ENCODE measurements around the gene TOGARAM2. TPM values are rescaled to one million over a fixed set of nuclear protein-coding genes. Genes with fewer than 3 reads are reported as not detected.
A peak's percentile ranks its signal among the peaks of the same experiment; 100 is the strongest.

TOGARAM2 gene
- total RNA-seq = 10 to 100 TPM in 3 of 4 donors, 1 to 10 TPM in 1; 6.0 to 35.0 (median 19.5) TPM

DNA sequence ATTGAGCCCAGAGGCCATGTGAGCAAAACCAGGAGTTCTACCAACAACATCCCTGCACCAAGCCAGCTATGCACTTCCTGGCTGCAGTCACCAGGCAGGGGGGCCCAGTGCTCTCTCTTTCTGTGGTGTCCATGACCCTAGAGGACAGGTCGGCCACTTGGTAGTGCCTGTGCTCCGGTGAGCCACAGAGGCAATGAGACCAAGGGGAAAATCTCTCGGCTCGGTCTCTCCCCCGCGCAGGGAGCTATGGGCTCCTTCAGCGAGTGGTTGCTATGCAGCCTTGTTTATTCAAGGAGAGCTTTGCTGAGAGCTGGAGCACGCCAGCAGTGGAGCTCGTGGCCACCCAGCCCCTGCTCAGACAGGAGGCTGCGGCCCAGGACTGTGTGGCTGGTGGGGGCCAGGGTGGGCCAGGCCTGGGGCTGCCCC, at the start of gene TOGARAM2:
Gene TOGARAM2, plus strand, starts transcription at position 283 of the 426 bp plus-strand sequence. CDS start 13,537 bp downstream, outside the sequence.
- no peaks in the 10 kb centered on the region for H3K9me3 ChIP-seq
- H3K4me1 ChIP-seq = peaks cover 0 to 30% (median 8%) of the 10 kb centered on the region in 4 donors
- no peak within 1 kb of the TSS for H3K4me3 ChIP-seq
- TF ChIP-seq EP300 (IDR thresholded peaks at IDR 0.05) (no peak), POLR2A (IDR thresholded peaks at IDR 0.05) (no peak)
- TF ChIP-seq, protein P1, sequence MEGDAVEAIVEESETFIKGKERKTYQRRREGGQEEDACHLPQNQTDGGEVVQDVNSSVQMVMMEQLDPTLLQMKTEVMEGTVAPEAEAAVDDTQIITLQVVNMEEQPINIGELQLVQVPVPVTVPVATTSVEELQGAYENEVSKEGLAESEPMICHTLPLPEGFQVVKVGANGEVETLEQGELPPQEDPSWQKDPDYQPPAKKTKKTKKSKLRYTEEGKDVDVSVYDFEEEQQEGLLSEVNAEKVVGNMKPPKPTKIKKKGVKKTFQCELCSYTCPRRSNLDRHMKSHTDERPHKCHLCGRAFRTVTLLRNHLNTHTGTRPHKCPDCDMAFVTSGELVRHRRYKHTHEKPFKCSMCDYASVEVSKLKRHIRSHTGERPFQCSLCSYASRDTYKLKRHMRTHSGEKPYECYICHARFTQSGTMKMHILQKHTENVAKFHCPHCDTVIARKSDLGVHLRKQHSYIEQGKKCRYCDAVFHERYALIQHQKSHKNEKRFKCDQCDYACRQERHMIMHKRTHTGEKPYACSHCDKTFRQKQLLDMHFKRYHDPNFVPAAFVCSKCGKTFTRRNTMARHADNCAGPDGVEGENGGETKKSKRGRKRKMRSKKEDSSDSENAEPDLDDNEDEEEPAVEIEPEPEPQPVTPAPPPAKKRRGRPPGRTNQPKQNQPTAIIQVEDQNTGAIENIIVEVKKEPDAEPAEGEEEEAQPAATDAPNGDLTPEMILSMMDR (IDR thresholded peaks at IDR 0.05) = no peak
- WGBS, 2 donors = 25 to 30% methylated on average over 8 to 10 of the region's 10 CpGs
- peak within 1 kb of the TSS in 3 of 4 donors; percentile 21 to 83 (median 68) for H3K27ac ChIP-seq
- no peak for DNase-seq (ENCODE audit: low spot score in 2 of 2)
- H3K36me3 ChIP-seq = no peaks in the 10 kb centered on the region
- no peaks in the 10 kb centered on the region for H3K27me3 ChIP-seq

DNA sequence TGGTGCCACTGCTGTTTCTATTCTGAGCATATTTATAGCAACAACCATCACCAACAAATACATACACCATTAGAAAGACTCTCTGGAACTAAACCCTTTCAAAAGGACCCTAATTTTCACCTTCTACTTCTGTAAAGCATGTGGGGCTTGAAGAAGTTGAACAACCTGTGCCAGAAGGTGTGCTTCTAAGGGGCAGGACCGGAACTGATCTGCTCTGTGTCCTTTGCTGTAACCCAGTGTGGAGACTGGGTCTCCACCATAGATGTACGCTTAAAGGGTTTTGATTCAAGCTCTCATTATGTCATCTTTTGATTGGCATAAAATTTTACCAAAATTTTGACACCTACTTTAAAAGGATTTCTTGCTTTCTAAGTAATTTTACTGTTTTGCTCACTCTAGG, 46.3 kb upstream of the TOGARAM2 start:
- H3K4me1 ChIP-seq = no peaks in the 10 kb centered on the region
- H3K4me3 ChIP-seq = no peak overlapping the region
- H3K27ac ChIP-seq = no peak overlapping the region
- no peaks in the 10 kb centered on the region for H3K9me3 ChIP-seq
- 95 to 96% methylated on average over 2 of the region's 2 CpGs for WGBS, 2 donors
- H3K36me3 ChIP-seq = peaks cover 0 to 73% (median 2%) of the 10 kb centered on the region in 3 donors
- DNase-seq (ENCODE audit: low spot score in 2 of 2) = no peak
- no peak for TF ChIP-seq EP300 (IDR thresholded peaks at IDR 0.05)
- TF ChIP-seq, protein P1 (IDR thresholded peaks at IDR 0.05) = no peak
- TF ChIP-seq POLR2A (IDR thresholded peaks at IDR 0.05) = no peak
- H3K27me3 ChIP-seq = no peaks in the 10 kb centered on the region

DNA sequence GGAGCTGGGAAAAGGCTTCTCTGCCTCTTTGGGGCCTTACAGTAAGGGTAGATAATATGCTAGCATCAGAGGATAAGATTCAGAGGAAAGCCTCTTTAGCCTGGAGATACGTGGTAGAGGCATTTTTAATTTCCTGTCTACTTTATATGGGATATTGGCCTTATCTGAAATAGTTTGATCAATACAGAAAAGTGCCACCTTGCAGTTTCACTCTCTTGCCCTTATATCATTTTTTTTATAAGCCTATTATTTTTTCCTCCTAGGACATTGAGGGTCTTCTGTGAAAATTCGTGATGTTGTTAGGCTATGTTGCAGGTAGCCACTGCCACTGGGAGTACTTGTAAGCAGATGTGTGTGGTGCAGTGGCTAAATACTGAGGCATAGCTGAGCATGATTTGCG, 40.1 kb upstream of the TOGARAM2 start:
- TF ChIP-seq, protein P1 (IDR thresholded peaks at IDR 0.05) = no peak
- no peak for TF ChIP-seq POLR2A (IDR thresholded peaks at IDR 0.05)
- no peak for TF ChIP-seq EP300 (IDR thresholded peaks at IDR 0.05)
- Histone ChIP-seq H3K4me1 (no peaks in the 10 kb centered on the region), H3K36me3 (peaks cover 0 to 71% (median 21%) of the 10 kb centered on the region in 3 donors), H3K9me3 (no peaks in the 10 kb centered on the region), H3K4me3 (no peak overlapping the region), H3K27me3 (no peaks in the 10 kb centered on the region), H3K27ac (no peak overlapping the region)
- 86 to 91% methylated on average over 3 of the region's 3 CpGs for WGBS, 2 donors
- DNase-seq (ENCODE audit: low spot score in 2 of 2) = no peak

DNA sequence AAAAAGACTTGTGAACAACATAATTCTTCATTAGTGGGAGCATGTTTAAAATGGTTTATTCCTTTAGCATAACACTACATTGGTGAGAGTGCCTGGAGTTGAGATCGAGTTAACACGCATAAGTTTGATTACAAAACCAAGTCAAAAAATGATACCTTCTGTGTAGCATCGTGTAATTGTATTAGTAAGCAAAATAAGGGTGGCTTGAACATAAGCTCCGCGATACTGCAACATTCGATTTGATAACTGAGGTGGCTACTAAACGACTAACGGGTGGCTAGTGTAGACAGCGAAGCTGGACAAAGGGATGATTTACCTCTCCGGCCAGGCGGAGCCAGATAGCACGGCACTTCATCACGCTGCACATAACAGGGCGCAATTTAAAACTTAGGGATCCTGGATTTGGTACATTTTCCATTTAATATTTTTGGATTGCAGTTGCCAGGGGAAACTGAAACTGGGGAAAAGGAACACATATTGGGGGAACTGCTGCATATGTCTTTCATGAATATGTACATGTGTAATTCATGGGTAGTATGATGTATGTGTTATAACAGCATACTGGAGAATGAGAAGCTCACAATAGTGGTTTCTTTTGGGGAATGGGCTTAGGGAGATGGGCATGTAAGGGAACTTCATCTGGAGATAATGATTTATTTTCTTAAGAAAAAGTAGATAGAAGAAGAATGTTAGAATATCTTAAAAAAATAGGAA, 36.4 kb upstream of the TOGARAM2 start:
- Histone ChIP-seq H3K4me3 (no peak overlapping the region), H3K36me3 (peaks cover 0 to 95% (median 21%) of the 10 kb centered on the region in 3 donors), H3K27ac (no peak overlapping the region), H3K4me1 (no peaks in the 10 kb centered on the region), H3K9me3 (peaks cover 0 to 5% (median 0%) of the 10 kb centered on the region in 4 donors), H3K27me3 (no peaks in the 10 kb centered on the region)
- 88 to 93% methylated on average over 14 of the region's 14 CpGs for WGBS, 2 donors
- TF ChIP-seq POLR2A (IDR thresholded peaks at IDR 0.05) (no peak), EP300 (IDR thresholded peaks at IDR 0.05) (no peak)
- TF ChIP-seq, protein P1 (IDR thresholded peaks at IDR 0.05) = no peak
- no peak for DNase-seq (ENCODE audit: low spot score in 2 of 2)

DNA sequence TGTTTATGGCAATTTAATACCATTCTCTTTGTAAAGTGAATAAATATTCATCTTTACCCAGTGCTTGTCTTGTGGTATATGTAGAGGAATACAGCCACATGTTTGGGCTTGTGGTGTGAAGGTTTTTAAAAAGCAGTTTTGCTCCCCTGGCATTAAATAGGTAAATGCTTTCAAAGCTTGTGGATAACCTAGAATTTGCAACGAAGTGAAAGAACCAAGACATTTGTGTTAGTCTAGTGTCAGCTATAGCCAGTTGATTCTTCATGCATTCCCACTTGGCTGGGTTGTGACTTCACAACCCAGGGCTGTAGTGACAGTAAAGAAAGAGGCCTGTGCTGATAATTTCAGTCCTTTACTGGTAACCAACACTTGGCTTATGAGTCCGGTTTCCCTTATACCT, 32.9 kb upstream of the TOGARAM2 start:
- Histone ChIP-seq H3K4me3 (no peak overlapping the region), H3K9me3 (peaks cover 0 to 5% (median 0%) of the 10 kb centered on the region in 4 donors), H3K27ac (no peak overlapping the region), H3K4me1 (peaks cover 0 to 24% (median 15%) of the 10 kb centered on the region in 4 donors), H3K36me3 (peaks cover 0 to 66% (median 7%) of the 10 kb centered on the region in 3 donors), H3K27me3 (no peaks in the 10 kb centered on the region)
- 94 to 95% methylated on average over 2 of the region's 2 CpGs for WGBS, 2 donors
- TF ChIP-seq EP300 (IDR thresholded peaks at IDR 0.05) = no peak
- TF ChIP-seq, protein P1 (IDR thresholded peaks at IDR 0.05) = no peak
- no peak for TF ChIP-seq POLR2A (IDR thresholded peaks at IDR 0.05)
- no peak for DNase-seq (ENCODE audit: low spot score in 2 of 2)
